HuH-7 (cell line): ENCODE measurements around the gene CACNA1S.

Source experiments
- DNase-seq: peaks from one replicate; pipeline ENCODE4 v3.0.0; 2011; ENCODE audit warnings: low spot score

CACNA1S gene

DNA sequence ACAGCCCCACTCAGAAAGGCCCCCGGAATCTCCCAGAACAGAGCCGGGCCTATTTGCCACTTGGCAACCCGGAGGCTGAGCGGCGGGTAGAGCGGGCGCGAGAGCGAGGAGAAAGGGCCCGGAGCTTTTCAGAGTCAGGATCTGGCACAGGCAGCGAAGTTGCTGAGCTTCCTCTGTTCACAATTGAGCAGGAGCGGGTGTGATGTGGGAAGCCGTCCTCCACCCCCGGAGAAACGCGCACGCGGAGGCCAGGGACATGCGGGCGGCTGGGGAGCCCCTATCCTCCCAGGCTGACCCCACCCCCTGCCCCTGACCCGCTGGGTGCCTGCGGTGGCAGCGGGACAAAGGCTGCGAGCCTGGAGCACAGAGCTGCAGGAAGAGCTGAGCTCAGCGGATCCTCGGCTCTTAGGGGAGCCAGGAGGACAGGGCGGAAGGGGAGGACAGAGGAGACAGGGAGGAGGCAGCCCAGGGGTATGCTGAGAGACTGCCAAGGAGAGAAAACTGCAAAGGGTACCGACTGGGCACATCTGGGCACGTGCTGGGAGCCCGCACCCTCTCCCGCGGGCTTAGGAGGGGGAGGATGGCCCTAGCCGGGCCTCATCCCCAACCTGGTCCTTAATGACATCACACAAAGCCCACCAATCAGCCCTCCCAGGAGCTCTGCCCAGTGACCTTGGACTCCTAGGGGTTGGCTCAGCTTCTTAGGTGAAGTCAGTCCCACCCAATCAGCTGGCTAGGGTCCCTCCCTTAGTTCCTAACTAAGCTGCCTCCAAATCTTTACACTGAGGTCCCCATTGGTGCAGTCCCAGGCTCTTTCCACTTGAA is 98.0 kb downstream of the CACNA1S start:
- DNase-seq = no peak

DNA sequence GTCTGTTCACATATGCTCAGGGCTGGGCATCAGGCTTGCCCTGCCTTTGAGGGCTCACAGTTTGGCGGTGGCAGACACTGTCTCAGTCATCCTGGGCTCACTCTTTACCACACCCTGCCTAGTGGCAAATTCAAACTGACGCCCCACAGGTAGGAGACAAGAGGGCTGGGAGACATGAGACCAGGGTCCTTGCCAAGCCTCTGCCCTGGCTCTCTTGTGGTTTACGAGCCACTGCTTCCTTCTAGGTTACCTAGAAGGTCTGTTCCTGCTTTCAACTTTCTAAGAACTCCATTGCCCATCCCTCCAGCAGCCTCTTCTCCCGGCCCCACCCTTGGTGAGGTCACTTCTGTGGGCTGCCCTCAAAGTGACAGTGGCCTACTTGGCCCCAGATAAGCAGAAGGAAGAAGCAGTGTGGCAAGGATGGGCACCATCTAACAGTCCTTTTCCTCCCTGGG is 99.2 kb downstream of the CACNA1S start:
- no peak for DNase-seq

DNA sequence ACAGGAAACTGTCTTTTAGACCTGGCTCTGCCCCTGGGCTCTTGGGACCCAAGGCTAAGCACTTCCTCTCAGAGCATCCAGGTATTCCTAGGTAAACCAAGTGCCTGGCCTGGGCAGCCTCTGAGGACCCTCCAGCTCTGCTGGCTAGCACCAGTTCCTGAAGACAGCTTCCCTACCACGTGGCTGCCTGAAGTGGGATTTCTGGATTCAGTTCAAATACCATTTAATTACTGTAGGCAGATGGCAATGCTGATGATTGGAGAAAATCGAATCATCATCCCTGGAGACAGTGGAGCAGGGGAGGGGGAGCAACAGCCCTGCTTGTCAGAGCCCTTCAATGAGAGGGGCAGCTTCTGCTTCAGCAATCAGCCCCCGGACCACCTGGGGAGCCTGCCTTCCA is 100.6 kb downstream of the CACNA1S start:
- no peak for DNase-seq

DNA sequence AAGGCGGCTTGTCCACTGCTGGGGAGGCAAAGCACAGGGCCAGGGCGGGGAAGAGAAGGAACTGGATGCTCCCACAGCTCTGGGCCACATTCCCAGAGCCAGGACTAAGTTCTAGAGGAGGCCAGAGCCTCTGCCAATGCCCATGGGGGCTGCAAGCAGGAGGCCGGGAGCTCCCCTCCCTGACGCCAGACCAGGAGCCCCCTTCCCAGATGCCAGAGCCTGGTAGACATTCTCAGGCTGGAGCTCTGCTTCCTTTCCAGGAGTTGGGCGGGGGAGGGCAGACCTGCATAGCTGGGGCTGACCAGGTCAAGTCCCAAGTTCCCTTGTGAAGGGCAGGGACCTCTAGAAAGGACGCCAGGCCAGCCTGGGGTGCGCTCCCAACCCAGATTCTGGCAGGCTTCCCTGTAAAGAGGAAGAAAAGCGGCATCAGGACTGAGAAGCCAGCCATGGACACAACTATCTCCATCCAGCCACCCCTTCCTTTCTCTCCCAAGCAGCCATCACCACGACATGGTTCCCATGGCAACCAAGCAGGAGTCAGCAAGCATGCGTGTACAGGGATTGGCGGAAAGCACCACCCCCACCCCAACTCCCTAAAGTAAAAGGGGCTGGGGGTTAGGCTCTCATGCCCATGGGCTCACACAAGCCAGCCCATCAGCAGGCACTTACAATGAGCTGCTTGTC is 102.1 kb downstream of the CACNA1S start:
- no peak for DNase-seq

DNA sequence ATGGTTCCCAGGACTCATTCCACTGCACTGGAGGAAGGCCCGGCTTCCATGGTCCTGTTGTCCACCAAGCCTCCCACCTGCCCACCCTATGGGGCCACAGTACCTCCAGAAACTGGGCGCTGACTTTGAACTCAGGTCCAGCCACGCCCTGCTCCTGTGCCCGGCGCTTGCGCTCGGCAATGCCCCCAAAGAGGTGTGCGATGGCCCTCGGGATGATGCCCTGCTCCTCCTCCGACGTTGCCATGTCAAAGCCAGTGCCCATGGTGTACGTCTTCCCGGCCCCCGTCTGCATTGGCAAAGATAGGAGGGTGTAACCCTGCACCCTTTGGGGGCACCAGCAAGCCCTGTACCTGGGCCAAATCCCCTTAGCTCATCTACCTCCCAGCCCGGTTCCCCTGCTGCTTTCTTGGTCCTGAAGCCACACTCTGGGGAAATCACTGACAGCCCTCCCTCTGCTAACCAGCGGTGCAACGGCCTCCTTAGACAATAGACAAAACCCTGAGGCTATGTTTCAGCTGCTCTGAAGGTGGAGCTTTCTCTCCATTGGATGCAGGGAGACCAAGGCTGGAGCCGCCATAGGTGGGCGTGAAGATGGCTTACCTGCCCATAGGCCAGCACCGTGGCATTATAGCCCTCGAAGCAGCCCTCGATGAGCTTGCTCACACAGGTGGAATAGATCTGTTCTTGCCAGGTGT is 103.4 kb downstream of the CACNA1S start:
- DNase-seq = no peak

DNA sequence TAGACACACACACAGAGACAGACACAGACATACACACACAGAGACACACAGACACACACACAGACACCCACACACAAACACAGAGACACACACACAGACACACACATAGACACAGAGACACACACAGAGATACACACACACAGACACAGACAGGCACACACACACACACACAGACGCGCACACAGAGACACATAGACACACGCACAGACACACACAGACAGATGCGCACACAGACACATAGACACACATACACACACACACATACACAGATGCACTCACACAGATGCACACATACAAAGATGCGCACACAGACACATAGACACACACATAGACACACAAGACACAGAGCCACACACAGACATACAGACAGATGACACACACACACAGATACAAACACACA is 104.7 kb downstream of the CACNA1S start:
- DNase-seq = no peak

DNA sequence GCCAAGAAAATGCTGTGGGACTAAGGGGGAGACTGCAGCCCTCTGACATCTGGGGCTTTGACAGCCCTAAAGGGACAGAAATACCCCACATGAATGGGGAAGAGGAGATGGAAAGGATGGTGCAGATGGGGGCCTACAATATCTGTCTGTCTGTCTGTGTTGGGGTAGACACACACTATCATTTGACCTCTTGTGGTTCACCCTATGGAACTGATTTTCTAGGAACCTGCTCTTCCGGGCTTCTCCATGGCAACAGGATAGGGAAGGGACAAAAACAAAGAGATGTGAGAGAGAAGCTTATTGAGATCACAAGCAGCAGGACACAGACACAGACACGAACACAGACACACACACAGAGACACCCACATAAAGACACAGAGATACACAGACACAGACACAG is 105.8 kb downstream of the CACNA1S start:
- no peak for DNase-seq

DNA sequence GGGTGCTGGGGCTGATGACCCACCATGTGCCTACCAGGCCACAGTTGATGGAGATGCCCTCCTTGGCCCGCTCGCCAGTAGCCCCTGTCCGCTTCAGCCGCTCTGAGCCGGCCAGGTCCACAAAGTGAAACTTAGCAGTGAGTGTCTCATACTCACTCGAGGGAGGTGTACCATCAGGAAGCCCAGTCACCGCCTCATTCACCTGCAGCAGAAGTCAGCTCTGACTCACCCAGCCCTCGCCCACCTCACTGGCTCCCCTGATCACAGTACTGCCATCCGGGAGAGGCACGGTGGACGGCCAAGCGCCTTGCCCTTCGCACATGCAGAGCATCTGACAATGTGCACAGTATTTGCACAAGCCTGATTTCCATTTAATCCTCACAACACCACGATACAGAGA is 107.5 kb downstream of the CACNA1S start:
- no peak for DNase-seq

DNA sequence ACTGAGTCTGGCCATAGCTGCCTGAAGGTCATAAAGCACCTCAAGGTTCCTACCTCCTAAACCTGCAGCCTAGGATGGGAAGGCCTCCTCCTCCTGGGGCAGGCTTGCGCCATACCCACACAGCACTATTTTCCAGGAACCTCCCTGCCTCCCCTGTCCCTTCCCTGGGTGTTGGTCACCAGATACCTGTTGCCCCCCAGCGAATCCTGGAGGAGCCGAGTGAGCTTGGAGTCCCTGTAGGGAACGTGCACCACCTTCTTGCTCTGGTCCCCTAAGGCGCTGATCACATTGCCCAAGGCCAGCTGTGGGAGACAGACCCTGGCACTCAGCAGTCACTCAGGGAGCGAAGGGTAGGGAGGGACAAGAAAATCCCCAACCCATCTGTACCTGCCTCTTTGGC is 108.1 kb downstream of the CACNA1S start:
- no peak for DNase-seq

DNA sequence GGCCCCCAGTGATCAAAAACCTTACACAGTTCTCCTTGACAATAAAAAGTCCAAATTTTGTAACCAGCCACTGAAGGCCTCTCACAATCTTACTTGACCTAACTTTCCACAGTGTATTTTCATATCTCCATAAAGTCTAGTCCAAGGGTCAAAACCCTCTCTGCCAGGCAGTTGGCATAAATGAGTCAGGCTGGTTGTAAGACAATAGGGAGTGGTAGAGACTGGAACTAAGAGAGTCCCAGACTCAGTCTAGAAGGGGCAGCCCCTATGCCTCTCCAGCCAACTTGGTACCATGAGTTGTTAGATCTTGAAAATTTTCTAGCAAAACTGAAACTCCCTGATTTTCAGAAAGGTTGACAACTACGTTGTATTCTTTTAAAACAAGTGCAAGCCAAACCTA is 109.7 kb downstream of the CACNA1S start:
- DNase-seq = no peak

DNA sequence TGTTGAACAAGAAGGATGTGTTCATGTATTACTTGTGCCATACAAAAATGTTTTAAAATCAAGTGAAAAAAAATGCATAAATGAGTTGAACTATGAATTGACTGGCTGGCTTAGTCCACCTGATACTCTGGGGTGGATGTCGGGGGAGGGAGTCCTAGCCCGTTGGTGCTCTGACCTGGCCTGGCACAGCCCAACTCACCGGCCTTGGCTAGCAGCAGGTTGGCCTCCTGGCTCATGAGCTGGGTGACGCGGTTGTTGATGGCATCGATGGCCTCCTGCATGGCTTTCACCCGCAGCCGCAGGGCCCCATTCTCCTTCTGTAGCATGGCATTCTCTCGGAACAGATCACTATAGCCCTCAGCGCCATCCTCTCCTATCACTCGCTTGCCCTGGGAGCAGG is 110.3 kb downstream of the CACNA1S start:
- no peak for DNase-seq

DNA sequence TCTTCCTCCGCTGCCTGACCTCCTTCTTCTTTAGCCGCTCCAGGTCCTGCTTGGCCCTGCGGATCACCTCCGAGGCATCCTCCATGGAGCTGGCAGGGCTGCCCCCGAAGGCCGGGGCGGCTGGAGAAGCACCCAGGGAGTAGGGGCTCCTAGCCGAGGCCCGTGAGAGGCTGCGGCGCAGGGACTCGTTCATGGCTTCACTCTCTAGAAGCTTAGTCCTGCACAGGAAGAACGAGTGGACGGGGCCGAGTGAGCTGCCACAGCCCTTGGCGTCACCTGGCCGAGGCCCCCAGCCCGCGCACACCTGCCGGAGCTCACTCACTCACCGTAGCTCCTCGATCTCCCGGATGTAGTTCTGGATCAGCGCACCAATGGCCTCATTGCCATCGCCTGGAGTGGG is 111.8 kb downstream of the CACNA1S start:
- no peak for DNase-seq

DNA sequence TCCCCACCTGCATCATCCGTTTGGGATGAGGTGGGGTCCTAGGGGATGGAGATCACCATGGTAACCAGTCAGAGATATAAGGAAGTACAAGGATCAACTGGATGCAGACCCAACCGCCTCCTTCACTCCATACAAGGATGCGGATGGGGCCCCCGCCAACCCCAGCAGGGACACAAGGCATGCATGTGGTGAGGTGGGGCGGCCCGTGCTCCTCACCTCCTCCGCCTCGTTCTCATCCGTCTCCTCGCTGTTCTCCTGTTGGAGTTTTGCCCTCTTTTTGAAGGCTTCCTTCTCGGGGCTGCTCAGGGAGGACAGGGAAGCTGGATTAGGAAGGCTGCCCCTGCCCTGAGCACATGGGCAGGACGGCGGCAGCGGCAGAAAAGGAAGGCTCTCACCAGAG is 112.6 kb downstream of the CACNA1S start:
- DNase-seq = no peak

DNA sequence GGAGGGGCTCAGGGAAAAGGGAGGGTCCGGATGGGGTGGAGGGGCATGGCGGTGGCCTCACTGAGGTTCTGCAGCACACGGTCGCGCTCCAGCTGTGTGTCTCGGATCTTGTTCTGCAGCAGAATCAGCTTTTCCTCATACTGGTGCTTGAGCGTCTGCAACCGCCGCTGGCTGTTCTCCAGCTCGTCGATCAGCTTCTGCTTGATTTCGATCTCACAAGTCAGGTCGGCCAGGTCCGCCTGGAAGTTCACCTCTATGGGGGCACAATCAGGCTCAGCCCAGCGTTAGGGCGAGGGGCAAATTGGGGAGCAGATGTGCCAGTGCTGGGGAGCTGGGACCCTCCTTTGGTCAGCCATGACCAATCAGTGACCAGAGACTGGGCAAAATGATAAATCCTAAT is 113.9 kb downstream of the CACNA1S start:
- DNase-seq = no peak

DNA sequence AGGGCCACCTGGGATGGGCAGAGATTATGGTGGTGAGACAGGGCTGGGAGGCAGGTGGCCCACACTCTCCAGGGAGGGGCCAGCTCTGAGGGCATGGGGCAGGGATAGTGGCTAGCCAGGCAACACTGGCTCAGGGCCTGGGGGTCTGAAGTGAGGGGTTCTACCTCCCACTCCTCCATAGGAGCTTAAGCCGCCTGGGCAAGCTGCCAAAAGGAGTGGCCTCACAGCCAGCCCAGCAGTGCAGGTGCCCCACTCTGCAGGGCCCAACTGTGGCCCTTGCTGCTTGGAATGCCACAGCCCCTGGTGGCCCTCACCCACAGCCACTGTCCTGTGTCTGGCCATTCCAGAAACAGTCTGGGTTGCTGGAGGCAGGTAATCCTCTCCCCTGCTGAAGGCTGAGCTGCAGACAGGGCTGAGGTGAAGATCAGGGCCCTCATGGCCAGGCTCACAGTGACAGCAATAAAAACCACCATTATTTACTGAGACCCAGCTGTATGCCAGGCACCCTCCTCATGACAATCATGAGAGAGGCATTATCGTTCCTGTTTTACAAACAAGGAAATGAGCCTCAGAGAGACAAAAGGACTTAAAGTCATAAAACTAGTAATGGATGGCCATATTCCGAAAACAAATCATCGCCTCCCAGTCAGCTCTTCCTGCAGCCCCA is 119.7 kb downstream of the CACNA1S start:
- DNase-seq = no peak

DNA sequence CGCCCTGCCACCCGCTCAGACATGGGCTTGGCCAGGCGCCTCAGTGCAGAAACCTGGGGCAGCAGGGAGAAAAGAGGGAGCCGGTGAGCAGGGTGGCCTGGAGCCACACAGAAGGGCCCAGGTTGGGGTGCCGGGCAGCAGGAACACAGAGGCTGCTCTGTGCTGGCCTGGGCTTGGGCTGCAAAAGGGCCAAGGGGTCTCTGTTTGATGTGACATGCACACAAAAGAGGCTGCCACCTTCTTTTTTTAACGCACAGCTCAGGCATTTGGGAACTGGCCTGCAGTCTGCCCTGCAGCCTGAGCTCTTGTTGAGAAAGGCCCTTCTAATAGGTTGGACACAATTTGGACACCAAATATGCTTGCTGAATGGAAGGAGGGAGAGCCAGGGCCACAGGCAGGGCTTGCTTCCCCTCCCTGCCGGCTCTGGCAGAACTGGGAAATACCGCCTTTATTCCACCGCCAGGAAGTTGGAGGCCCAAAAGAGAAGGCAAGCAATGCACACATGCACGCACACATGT is 121.1 kb downstream of the CACNA1S start:
- no peak for DNase-seq

DNA sequence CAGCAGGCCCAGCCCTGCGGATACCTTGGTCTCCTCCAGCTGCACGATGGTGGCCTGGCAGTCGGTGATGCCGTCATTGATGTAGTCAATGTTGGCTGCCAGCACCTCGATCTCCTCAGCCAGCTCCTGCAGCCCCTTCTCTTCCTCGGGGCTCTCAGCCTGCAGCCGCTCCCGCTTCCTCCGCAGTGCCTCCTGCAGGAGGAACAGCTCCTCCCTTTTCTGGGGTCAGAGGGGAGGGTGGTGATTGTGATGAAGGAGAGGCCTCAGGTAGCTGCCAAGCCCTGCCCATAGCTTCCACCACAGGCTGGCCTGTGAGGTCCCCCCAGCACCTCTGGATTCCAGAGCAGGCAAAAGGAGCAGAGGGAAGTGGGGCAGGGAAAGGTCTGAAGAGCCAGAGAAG is 122.1 kb downstream of the CACNA1S start:
- DNase-seq = no peak
